SK-N-SH treated with all-trans-retinoic acid at 6 μM for 48 hours (cell line): Measurements from ENCODE around the gene EPB41L2.

Experiments used
- ATAC-seq: fragments of 200-7000 bp; cut with Tn5 transposase; 3 replicates; pipeline ENCODE4 v1.9.1; 2020; ENCODE audit warnings: mild to moderate bottlenecking, moderate library complexity
- ARNTL ChIP-seq: fragments of 450-650 bp; formaldehyde crosslinking; IDR thresholded peaks from 2 replicates; pipeline ENCODE4 v1.5.0; 2020; ENCODE audit warnings: low read depth, mild to moderate bottlenecking, moderate library complexity, borderline replicate concordance
- BACH2 ChIP-seq: fragments of 250-450 bp; sonication (Bioruptor Pico); IDR thresholded peaks from 2 replicates; pipeline ENCODE4 v1.9.0; 2021; ENCODE audit warnings: mild to moderate bottlenecking, borderline replicate concordance
- CREB5 ChIP-seq: fragments of 250-450 bp; sonication (Bioruptor Pico); IDR thresholded peaks from 2 replicates; pipeline ENCODE4 v1.5.1; 2020; ENCODE audit warnings: low read depth, mild to moderate bottlenecking, moderate library complexity
- CSDC2 ChIP-seq: fragments of 250-450 bp; sonication (Bioruptor Pico); IDR thresholded peaks from 2 replicates; pipeline ENCODE4 v1.5.0; 2020; ENCODE audit warnings: mild to moderate bottlenecking, moderate library complexity
- CSRNP3 ChIP-seq: fragments of 250-450 bp; sonication (Bioruptor Pico); IDR thresholded peaks from 2 replicates; pipeline ENCODE4 v1.5.1; 2021; ENCODE audit warnings: mild to moderate bottlenecking, moderate library complexity
- ESRRG ChIP-seq: fragments of 250-450 bp; sonication (Bioruptor Pico); IDR thresholded peaks from 2 replicates; pipeline ENCODE4 v1.6.1; 2021; ENCODE audit warnings: mild to moderate bottlenecking
- GLIS3 ChIP-seq: fragments of 250-450 bp; sonication (Bioruptor Pico); IDR thresholded peaks from 2 replicates; pipeline ENCODE4 v1.5.0; 2020; ENCODE audit warnings: mild to moderate bottlenecking, moderate library complexity
- ISL1 ChIP-seq: fragments of 250-450 bp; sonication (Bioruptor Pico); IDR thresholded peaks from 2 replicates; pipeline ENCODE4 v2.1.2; 2022; ENCODE audit warnings: mild to moderate bottlenecking, moderate library complexity
- OSR1 ChIP-seq: fragments of 250-450 bp; sonication (Bioruptor Pico); IDR thresholded peaks from 2 replicates; pipeline ENCODE4 v1.8.0; 2022; ENCODE audit warnings: moderate library complexity, mild to moderate bottlenecking, inconsistent platforms
- PATZ1 ChIP-seq: fragments of 250-450 bp; sonication (Bioruptor Pico); IDR thresholded peaks from 2 replicates; pipeline ENCODE4 v1.8.0; 2020; ENCODE audit warnings: mild to moderate bottlenecking, moderate library complexity, borderline replicate concordance
- PPARA ChIP-seq: fragments of 250-450 bp; sonication (Bioruptor Pico); IDR thresholded peaks from 2 replicates; pipeline ENCODE4 v1.5.0; 2020; ENCODE audit warnings: mild to moderate bottlenecking, borderline replicate concordance
- RARB ChIP-seq: fragments of 250-450 bp; sonication (Bioruptor Pico); IDR thresholded peaks from 2 replicates; pipeline ENCODE4 v1.8.0; 2021; ENCODE audit warnings: mild to moderate bottlenecking, moderate library complexity
- SNAI2 ChIP-seq: fragments of 250-450 bp; sonication (Bioruptor Pico); IDR thresholded peaks from 2 replicates; pipeline ENCODE4 v1.5.0; 2020; ENCODE audit warnings: mild to moderate bottlenecking, moderate library complexity
- TCF4 ChIP-seq: fragments of 250-450 bp; sonication (Bioruptor Pico); IDR thresholded peaks from 2 replicates; pipeline ENCODE4 v1.8.0; 2021; ENCODE audit warnings: mild to moderate bottlenecking, moderate library complexity, borderline replicate concordance
- TOX ChIP-seq: fragments of 250-450 bp; sonication (Bioruptor Pico); IDR thresholded peaks from 2 replicates; pipeline ENCODE4 v1.8.0; 2021; ENCODE audit warnings: mild to moderate bottlenecking, moderate library complexity, borderline replicate concordance
- TSHZ2 ChIP-seq: fragments of 250-450 bp; sonication (Bioruptor Pico); IDR thresholded peaks from 2 replicates; pipeline ENCODE4 v1.5.0; 2020; ENCODE audit warnings: mild to moderate bottlenecking, moderate library complexity
- ZFP3 ChIP-seq: fragments of 250-450 bp; sonication (Bioruptor Pico); IDR thresholded peaks from 2 replicates; pipeline ENCODE4 v1.5.0; 2020; ENCODE audit warnings: mild to moderate bottlenecking, moderate library complexity
- ZFP30 ChIP-seq: fragments of 450-650 bp; formaldehyde crosslinking; IDR thresholded peaks from 2 replicates; pipeline ENCODE4 v1.5.0; 2022; ENCODE audit warnings: mild to moderate bottlenecking, moderate library complexity
- ZNF565 ChIP-seq: fragments of 450-650 bp; formaldehyde crosslinking; conservative IDR thresholded peaks from 2 replicates; pipeline ENCODE4 v1.5.0; 2020; ENCODE audit warnings: low read depth, mild to moderate bottlenecking, moderate library complexity
- ZNF70 ChIP-seq: fragments of 450-650 bp; formaldehyde crosslinking; IDR thresholded peaks from 2 replicates; pipeline ENCODE4 v1.5.0; 2020; ENCODE audit warnings: mild to moderate bottlenecking, moderate library complexity
- ZNF8 ChIP-seq: fragments of 450-650 bp; formaldehyde crosslinking; IDR thresholded peaks from 2 replicates; pipeline ENCODE4 v1.5.0; 2020; ENCODE audit warnings: mild to moderate bottlenecking, moderate library complexity

The EPB41L2 gene

GRCh38 chr6:130890521-130890971, 172.5 kb downstream of the EPB41L2 start:
- TF ChIP-seq OSR1 (CRISPR knock-in tag) (no peak), TCF4 (CRISPR knock-in tag) (no peak), ZNF8 (CRISPR knock-in tag) (no peak), GLIS3 (CRISPR knock-in tag) (no peak), RARB (no peak), TSHZ2 (no peak), ESRRG (no peak), CSDC2 (no peak), CSRNP3 (CRISPR knock-in tag) (no peak), ZNF70 (CRISPR knock-in tag) (no peak), PATZ1 (CRISPR knock-in tag) (no peak), ARNTL (CRISPR knock-in tag) (no peak), ZFP30 (CRISPR knock-in tag) (no peak), ZNF565 (CRISPR knock-in tag) (no peak)
- no peak for ATAC-seq

- ATAC-seq: no peak
- TF ChIP-seq BACH2 (CRISPR knock-in tag): no peak
- TF ChIP-seq ZFP3 (CRISPR knock-in tag): no peak
- no peak for TF ChIP-seq GLIS3 (CRISPR knock-in tag)
Observed at GRCh38 chr6:130889423-130889822, 173.6 kb downstream of the EPB41L2 start.

- ATAC-seq: no peak
- TF ChIP-seq CREB5 (CRISPR knock-in tag) (no peak), ARNTL (CRISPR knock-in tag) (no peak), PPARA (CRISPR knock-in tag) (no peak), BACH2 (CRISPR knock-in tag) (no peak), ZFP3 (CRISPR knock-in tag) (no peak), CSDC2 (no peak), OSR1 (CRISPR knock-in tag) (no peak), TOX (CRISPR knock-in tag) (no peak), ESRRG (no peak), CSRNP3 (CRISPR knock-in tag) (no peak), ISL1 (CRISPR knock-in tag) (no peak)
- TF ChIP-seq, all 23 proteins: peak for 0
Observed at GRCh38 chr6:130888246-130888645, 174.8 kb downstream of the EPB41L2 start.

- ATAC-seq: no peak
- TF ChIP-seq BACH2 (CRISPR knock-in tag): no peak
- TF ChIP-seq ZNF565 (CRISPR knock-in tag): no peak
- TF ChIP-seq ARNTL (CRISPR knock-in tag): no peak
- TF ChIP-seq PPARA (CRISPR knock-in tag): no peak
- no peak for TF ChIP-seq ISL1 (CRISPR knock-in tag)
- no peak for TF ChIP-seq ZFP3 (CRISPR knock-in tag)
- no peak for TF ChIP-seq CSRNP3 (CRISPR knock-in tag)
- TF ChIP-seq SNAI2 (CRISPR knock-in tag): no peak
- no peak for TF ChIP-seq TCF4 (CRISPR knock-in tag)
- TF ChIP-seq CSDC2: no peak
- TF ChIP-seq OSR1 (CRISPR knock-in tag): no peak
- no peak for TF ChIP-seq RARB
- no peak for TF ChIP-seq ZNF70 (CRISPR knock-in tag)
- TF ChIP-seq ZFP30 (CRISPR knock-in tag): no peak
Observed at GRCh38 chr6:130886966-130887365, 176.1 kb downstream of the EPB41L2 start.
